A204.1 (cell line): ENCODE results near the gene PSMD8.
A peak's percentile ranks its signal among the peaks of the same experiment; 100 is the strongest.
"Not testable (repeated sequence)": the region's sequence is repeated elsewhere in the genome, so short reads cannot be mapped to it uniquely, and the experiment has no call there.

Source experiments
- FAIRE-seq: peaks from 2 replicates; lab custom pipeline; 2012; peaks lifted over from hg19 to GRCh38; lab: Jason Lieb, UNC

The PSMD8 gene

GRCh38 chr19:38374332-38375097 lies at the start of gene PSMD8:
Gene PSMD8, plus strand, starts transcription at chr19:38374571. Its CDS starts 31 bp downstream, at chr19:38374602.
- peak; percentile 99 for FAIRE-seq

- FAIRE-seq, result no peak
Measured at GRCh38 chr19:38326591-38326990, 47.8 kb upstream of the PSMD8 start.

- no peak for FAIRE-seq
Measured at GRCh38 chr19:38329651-38330050, 44.7 kb upstream of the PSMD8 start.

- FAIRE-seq, result no peak
Measured at GRCh38 chr19:38331728-38332127, 42.6 kb upstream of the PSMD8 start.

- FAIRE-seq, result no peak
Measured at GRCh38 chr19:38333245-38333644, 41.1 kb upstream of the PSMD8 start.

GRCh38 chr19:38335949-38336637 lies 38.3 kb upstream of the PSMD8 start:
- FAIRE-seq, result peak; percentile 98

- FAIRE-seq, result peak; percentile 95
Measured at GRCh38 chr19:38336638-38337359, 37.6 kb upstream of the PSMD8 start.

- no peak for FAIRE-seq
Measured at GRCh38 chr19:38337360-38337653, 37.1 kb upstream of the PSMD8 start.

GRCh38 chr19:38339011-38339410 lies 35.4 kb upstream of the PSMD8 start:
- not testable (repeated sequence) for FAIRE-seq

- no peak for FAIRE-seq
Measured at GRCh38 chr19:38340927-38341326, 33.4 kb upstream of the PSMD8 start.

GRCh38 chr19:38346837-38347236 lies 27.5 kb upstream of the PSMD8 start:
- FAIRE-seq, result no peak

GRCh38 chr19:38350883-38351282 lies 23.5 kb upstream of the PSMD8 start:
- no peak for FAIRE-seq

GRCh38 chr19:38351865-38352395 lies 22.4 kb upstream of the PSMD8 start:
- FAIRE-seq, result no peak

- FAIRE-seq, result no peak
Measured at GRCh38 chr19:38352611-38353010, 21.8 kb upstream of the PSMD8 start.

GRCh38 chr19:38355728-38356725 lies 18.3 kb upstream of the PSMD8 start:
- no peak for FAIRE-seq

GRCh38 chr19:38358071-38358470 lies 16.3 kb upstream of the PSMD8 start:
- FAIRE-seq, result no peak

- FAIRE-seq, result no peak
Measured at GRCh38 chr19:38359242-38360021, 14.9 kb upstream of the PSMD8 start.

- FAIRE-seq, result no peak
Measured at GRCh38 chr19:38360351-38360750, 14.0 kb upstream of the PSMD8 start.

GRCh38 chr19:38360839-38361631 lies 13.3 kb upstream of the PSMD8 start:
- no peak for FAIRE-seq

GRCh38 chr19:38361633-38362075 lies 12.7 kb upstream of the PSMD8 start:
- no peak for FAIRE-seq
